Pulmonary artery endothelial cell (primary cell): ENCODE measurements around the gene YBX1. TPM values are rescaled to one million over a fixed set of nuclear protein-coding genes. Genes with fewer than 3 reads are reported as not detected.
"Not testable (repeated sequence)": the region's sequence is repeated elsewhere in the genome, so short reads cannot be mapped to it uniquely, and the experiment has no call there.

Experiments
- DNase-seq: peaks from one replicate; pipeline ENCODE4 v3.0.0-alpha.2; 2011; ENCODE audit warnings: low read depth, low spot score
- total RNA-seq: library from RNA; depleted of rRNA; stranded (reverse); fragments of >200 nt; gene quantifications from 2 replicates; pipeline ENCODE4 v1.2.3, GENCODE V29; 2014

YBX1 gene
- total RNA-seq = 971 and 997 TPM in 2 replicates

GRCh38 chr1:42681741-42682483 is at the start of gene YBX1:
Gene YBX1 (plus strand): TSS chr1:42682418. CDS start chr1:42682566, 148 bp downstream.
- peak; percentile 96 for DNase-seq

DNA sequence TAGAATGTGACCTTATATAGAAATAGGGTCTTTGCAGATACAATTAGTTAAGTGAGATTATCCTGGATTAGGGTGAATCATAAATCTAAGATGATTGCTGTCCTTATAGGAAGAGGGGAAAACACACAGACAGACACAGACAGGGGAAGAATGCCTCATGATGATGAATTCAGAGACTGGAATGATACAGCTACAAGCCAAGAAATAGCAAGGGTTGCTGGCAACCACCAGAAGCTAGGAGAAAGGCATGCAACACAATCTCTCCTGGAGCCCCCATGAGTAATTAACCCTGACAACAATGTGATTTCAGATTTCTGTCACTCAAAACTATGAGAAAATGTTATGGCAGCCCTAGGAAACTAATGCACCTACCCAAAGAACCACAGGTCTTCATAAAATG is 43.1 kb upstream of the YBX1 start:
- no peak for DNase-seq

- DNase-seq = peak; percentile 49
Measured at GRCh38 chr1:42646056-42646455, 36.2 kb upstream of the YBX1 start.

GRCh38 chr1:42657201-42657600 is 25.0 kb upstream of the YBX1 start:
- DNase-seq = no peak

DNA sequence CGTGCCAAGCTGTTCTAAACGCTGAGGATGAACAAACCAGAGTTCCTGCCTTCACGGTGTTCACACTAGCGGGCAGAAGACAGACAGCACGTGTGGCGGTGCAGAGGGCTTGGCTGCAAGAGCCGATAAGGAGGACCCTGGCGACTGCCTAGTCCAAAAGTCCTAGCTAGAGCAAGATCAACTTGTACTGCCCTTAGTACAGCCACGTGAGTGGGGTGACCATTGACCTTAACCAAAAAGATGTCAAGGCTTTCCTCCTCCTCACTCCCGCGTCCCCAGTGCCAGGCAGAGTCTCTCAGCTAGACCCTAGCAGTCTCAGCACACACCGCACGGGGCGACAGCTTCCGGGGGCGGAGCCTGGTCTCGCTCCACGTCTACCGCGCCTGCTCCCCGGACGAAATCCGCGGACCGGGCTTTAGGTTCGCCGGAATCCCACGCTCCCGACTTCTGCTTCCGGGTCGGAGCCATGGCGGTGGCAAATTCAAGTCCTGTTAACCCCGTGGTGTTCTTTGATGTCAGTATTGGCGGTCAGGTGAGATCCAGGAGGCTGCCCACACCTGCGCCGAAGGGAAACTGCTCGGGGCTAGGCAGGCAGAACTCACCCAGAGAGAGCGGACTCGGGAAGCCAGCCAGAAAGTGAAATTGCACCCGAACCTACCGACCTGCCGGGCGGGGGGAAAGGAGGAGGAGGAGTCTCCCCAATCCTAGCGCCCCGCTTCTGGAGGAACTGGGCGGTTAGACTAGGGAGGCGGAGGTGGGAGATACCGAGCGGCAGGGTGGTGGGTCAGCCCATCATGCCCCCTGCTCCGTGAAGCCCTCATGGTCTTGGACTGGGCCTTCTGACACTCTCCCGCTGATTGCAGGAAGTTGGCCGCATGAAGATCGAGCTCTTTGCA is 24.0 kb upstream of the YBX1 start, which contains the start of gene PPIH:
Gene PPIH (plus strand): TSS at position 443 of the 896 bp plus-strand sequence. CDS start 24 bp downstream, at position 467.
- peak; percentile 67 for DNase-seq

- no peak for DNase-seq
Measured at GRCh38 chr1:42658877-42659337, 23.3 kb upstream of the YBX1 start.

- no peak for DNase-seq
Measured at GRCh38 chr1:42660907-42661500, 21.2 kb upstream of the YBX1 start.

DNA sequence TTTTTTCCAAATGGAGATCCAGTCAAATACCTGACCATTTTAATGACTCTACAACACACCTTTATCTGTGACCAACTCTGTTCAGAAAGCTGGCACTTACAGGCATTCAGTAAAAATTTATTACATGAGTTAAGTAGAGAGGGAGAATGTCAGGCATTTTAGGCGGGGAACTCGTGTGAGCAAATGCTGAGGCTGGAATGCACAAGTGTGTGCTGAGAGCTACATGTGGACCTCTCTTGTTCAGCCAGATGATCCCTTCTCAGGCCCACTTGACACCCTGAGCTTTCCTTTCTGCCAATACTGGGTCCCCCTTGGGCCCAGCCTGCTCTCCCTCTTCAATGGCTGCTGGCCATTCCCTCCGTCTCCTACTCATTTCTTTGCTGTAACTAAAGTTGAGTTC is 12.3 kb upstream of the YBX1 start:
- no peak for DNase-seq

DNA sequence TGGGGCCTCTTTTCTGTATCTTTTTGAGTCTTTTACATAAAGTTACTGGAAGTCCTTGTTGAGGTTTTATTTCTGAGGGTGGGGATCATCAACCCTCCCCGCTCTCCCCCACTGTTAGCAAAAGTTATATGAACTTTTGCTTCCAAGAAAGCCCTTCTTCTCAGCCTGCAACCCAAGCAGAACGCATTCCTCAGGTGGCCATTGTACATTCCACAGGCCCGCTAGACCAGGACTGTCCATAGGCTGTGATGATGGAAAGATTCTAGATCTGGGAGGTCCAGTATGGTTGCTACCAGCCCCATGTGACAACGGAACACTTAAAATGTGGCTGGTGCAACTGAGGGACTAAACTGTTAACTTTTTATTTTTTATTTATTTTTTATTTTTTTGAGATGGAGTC is 11.8 kb upstream of the YBX1 start:
- DNase-seq = no peak

GRCh38 chr1:42674214-42674613 is 8.0 kb upstream of the YBX1 start:
- DNase-seq = peak; percentile 83

DNA sequence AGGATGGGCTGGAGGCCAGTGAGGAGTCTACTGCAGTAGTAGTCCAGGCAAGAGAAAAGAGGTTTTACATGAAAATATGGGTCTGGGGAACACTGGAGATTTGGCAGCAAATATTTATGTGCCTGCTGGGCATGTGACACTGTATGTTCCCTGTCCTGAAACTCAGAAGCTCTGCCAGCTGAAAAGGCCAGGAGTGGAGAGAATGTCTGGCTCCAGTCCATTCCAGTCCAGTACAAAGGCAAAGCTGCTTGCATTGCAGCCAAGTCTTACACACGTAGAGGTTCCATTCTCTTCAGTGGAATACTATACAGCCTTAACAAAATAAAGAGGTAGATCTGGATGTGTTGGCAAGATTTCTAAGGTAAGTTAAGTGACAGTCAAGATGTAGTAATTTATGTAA is 7.5 kb upstream of the YBX1 start:
- DNase-seq = no peak

DNA sequence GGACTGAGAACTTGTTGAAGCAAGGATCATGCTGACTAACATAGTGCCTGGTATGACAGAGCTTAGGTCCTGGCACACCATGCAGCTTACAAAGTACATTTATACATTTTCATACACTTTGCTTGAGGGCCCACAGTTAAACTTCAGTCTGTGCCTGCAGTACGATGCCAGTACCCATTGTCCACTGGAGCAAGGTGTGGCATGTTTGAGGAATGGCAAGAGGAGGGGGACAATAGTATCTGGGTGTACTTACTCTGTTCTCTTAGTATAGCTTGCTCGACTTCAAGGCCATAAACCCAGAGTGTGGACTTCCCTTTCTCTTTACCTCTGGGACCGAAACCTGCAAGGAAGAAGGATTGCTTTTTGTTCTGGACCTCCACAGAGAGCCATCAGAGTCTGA is 6.8 kb upstream of the YBX1 start:
- DNase-seq = no peak

GRCh38 chr1:42676534-42677087 is 5.6 kb upstream of the YBX1 start:
- no peak for DNase-seq

DNA sequence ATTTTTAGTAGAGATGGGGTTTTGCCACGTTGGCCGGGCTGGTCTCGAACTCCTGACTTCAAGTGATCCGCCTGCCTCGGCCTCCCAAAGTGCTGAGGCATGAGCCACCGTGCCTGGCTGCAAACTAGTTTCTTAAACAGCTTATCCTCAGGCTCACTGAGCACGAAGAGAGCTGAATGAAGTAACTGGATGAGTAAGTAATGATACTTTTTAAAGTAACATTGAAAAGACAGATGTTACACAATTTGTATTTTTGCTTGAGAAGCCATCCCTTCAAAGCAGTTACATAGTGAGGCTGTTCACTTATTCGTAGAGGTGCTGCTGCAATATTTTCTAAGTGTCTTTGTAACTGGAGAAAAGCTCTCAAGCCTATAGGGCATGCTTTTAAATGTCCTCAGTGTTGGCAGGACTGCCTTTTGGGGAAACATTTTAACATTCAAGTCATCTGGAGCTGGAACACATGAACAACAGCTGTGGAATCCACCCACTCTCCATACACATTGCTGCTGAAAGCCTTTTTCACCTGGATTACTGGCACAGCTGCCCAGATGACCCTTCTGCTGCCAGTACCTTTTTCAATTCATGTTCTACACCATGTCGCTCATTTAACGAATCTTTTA is 2.7 kb upstream of the YBX1 start:
- DNase-seq = no peak

DNA sequence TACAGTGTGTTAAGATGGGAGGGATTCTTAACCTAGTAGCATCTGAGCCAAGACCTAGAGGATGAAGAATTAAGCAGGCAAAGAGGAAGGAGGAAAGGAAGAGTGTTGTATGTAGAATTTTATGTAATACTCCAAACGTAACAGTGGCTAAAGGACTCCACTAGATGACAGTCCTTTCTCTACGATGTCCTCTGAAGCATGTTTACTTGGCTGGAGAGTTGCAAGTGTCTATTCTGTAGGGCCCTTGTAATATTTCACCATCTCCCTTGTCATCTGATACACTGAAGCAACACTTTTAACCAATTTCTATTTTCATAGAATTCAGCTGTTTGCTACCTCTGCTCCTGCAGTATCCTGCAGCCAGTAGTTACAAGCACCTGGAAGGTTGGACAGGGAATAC is 2.2 kb upstream of the YBX1 start:
- no peak for DNase-seq

- DNase-seq = no peak
Measured at GRCh38 chr1:42680921-42681683, 1.1 kb upstream of the YBX1 start.

- not testable (repeated sequence) for DNase-seq
Measured at GRCh38 chr1:42682484-42682738, 193 bp downstream of the YBX1 start.

- DNase-seq = no peak
Measured at GRCh38 chr1:42682739-42683531, 717 bp downstream of the YBX1 start.

DNA sequence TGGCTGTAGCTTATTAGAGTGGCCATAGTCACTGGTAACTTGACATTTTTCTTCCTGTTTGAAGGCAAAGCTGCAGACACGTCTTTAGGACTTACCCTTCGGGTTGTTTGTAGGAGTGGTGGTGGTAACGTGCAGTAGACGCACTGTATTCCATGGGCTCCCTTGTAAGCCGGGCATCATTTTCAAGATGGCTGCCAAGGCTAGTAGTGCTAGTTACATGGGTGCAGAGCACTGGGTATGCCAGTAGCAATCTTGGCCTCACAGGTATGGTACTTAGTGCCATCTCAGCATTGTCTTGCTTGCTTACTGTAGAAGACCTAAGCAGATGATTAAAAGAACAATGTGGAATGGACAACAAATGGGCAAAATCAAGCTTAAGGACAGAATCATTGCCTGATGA is 1.9 kb downstream of the YBX1 start:
- no peak for DNase-seq

GRCh38 chr1:42686418-42686817 is 4.2 kb downstream of the YBX1 start:
- no peak for DNase-seq
